ENCODE results near the gene SULT1C4.

- TF ChIP-seq CTCF (IDR thresholded peaks at IDR 0.05; ENCODE audit: insufficient read depth, low read depth, low read length) (no peak), EZH2 (IDR thresholded peaks at IDR 0.05; ENCODE audit: insufficient read depth, low read length) (no peak)
These were observed 39.5 kb downstream of the SULT1C4 start for GRCh38 chr2:108417254-108417653.
